ENCODE measurements around the gene PARP15.

Gene PARP15

DNA sequence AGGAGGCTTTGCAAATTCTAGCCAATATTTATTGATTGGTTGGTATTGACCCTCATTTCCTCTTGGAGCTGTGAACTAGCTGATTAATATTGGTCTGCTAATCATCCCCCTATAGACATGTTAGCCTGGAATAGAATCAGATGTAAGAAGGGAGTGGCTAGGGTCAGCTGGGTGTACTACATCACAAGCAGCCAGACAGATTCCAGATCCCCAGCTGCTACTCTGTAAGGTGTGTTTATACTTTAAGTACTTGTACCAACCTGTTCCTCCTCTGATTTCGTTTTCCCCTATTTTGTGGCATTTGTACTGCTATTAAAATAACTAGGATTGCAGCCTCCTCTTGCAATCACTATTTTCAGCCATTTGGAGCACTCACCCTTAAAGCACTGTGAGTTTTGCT is 49.9 kb downstream of the PARP15 start:
- TF ChIP-seq, protein P1, sequence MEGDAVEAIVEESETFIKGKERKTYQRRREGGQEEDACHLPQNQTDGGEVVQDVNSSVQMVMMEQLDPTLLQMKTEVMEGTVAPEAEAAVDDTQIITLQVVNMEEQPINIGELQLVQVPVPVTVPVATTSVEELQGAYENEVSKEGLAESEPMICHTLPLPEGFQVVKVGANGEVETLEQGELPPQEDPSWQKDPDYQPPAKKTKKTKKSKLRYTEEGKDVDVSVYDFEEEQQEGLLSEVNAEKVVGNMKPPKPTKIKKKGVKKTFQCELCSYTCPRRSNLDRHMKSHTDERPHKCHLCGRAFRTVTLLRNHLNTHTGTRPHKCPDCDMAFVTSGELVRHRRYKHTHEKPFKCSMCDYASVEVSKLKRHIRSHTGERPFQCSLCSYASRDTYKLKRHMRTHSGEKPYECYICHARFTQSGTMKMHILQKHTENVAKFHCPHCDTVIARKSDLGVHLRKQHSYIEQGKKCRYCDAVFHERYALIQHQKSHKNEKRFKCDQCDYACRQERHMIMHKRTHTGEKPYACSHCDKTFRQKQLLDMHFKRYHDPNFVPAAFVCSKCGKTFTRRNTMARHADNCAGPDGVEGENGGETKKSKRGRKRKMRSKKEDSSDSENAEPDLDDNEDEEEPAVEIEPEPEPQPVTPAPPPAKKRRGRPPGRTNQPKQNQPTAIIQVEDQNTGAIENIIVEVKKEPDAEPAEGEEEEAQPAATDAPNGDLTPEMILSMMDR (conservative IDR thresholded peaks at IDR 0.05; ENCODE audit: low read depth, low read length), result no peak
- no peak for DNase-seq (ENCODE audit: low read depth)
- H3K4me3 ChIP-seq (ENCODE audit: low read length), result no peak overlapping the region

DNA sequence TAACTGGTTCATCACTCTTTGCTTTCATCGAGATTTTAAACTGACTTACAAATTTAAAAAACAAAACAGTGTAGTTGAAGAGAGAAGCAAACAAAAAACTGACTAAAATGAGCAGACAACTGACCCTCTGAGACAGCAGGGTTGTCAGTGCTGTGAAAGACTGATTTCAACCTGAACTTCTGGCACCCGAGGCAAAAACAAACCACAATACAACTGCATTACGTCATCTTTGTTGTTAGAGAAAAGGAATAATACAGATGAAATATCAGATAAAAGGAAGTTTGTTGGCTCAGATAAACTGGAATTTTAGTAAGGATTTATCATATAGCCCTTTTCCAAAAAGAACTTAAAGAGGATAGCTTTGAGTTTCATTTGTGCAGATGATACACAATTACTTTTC is 51.1 kb downstream of the PARP15 start:
- H3K4me3 ChIP-seq (ENCODE audit: low read length), result no peak overlapping the region
- TF ChIP-seq, protein P1 (conservative IDR thresholded peaks at IDR 0.05; ENCODE audit: low read depth, low read length), result no peak
- DNase-seq (ENCODE audit: low read depth), result no peak

DNA sequence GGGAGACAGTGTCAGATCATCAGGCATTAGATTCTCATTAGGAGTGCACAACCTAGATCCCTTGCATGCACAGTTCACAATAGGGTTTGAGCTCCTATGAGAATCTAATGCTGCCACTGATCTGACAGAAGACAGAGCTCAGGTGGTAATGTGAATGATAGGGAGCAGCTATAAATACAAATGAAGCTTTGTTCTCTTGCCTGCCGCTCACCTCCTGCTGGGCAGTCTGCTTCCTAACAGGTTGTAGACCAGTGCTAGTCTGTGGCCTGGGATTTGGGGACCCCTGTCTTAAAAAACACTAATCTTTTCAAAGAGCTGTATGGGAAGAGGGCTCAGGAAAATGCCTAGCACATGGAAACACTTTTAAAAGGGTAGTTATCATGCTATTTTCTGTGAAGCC is 52.3 kb downstream of the PARP15 start:
- no peak overlapping the region for H3K4me3 ChIP-seq (ENCODE audit: low read length)
- DNase-seq (ENCODE audit: low read depth), result no peak
- TF ChIP-seq, protein P1 (conservative IDR thresholded peaks at IDR 0.05; ENCODE audit: low read depth, low read length), result no peak

DNA sequence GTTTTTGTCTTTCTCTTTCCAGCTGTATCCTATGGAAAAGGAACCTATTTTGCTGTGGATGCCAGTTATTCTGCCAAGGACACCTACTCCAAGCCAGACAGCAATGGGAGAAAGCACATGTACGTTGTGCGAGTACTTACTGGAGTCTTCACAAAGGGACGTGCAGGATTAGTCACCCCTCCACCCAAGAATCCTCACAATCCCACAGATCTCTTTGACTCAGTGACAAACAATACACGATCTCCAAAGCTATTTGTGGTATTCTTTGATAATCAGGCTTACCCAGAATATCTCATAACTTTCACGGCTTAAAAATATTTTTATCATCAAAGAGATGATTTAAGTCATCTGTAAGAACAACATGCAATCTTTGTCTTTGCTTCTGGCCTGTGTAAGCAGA is 58.3 kb downstream of the PARP15 start:
- no peak for DNase-seq (ENCODE audit: low read depth)
- H3K4me3 ChIP-seq (ENCODE audit: low read length), result no peak overlapping the region
- TF ChIP-seq, protein P1 (conservative IDR thresholded peaks at IDR 0.05; ENCODE audit: low read depth, low read length), result no peak

DNA sequence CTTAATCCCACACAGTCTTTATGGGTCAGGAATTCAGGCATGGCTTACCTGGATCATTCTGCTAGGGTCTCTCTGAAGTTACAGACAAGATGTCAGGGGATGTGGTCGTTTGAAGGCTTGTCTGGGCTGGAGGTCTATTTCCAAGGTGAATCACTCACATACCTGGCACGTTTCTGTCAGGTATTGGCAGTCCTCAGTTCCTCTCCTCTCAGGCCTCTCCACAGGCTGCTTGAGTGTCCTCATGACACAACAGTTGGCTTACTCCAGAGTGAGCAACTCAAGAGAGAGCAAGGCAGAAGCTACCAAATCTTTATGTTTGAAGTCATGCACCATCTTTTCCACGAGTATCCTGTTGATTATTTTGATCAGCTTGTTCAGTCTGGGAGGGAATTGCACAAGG is 59.2 kb downstream of the PARP15 start:
- TF ChIP-seq, protein P1 (conservative IDR thresholded peaks at IDR 0.05; ENCODE audit: low read depth, low read length), result no peak
- no peak overlapping the region for H3K4me3 ChIP-seq (ENCODE audit: low read length)
- DNase-seq (ENCODE audit: low read depth), result no peak

DNA sequence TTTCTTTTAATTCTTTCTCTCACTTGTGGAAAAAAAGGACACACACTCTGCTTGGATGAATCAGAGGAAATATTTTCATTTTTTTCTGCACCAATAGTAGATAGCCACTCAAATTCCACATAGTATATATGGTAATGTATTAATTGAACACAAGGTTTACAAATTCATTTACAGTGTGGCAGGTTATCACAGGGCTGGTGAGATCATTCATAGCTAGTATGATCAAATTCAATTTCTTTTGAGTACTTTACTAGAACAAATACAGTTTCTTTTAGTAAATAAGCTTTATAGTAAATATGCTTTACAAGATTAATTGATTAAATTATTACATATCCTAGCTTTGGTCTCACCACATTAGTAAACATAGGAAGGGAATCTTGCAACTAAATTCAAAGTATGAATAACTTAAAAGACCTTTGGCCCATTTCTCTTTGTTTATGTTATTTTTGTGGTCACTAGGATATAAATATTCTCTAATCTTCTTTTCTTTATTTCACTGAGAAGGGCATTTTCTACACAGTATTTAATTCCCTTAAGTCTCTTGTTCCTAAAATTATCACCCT is 63.1 kb downstream of the PARP15 start:
- no peak for DNase-seq (ENCODE audit: low read depth)
- no peak overlapping the region for H3K4me3 ChIP-seq (ENCODE audit: low read length)
- TF ChIP-seq, protein P1 (conservative IDR thresholded peaks at IDR 0.05; ENCODE audit: low read depth, low read length), result no peak

DNA sequence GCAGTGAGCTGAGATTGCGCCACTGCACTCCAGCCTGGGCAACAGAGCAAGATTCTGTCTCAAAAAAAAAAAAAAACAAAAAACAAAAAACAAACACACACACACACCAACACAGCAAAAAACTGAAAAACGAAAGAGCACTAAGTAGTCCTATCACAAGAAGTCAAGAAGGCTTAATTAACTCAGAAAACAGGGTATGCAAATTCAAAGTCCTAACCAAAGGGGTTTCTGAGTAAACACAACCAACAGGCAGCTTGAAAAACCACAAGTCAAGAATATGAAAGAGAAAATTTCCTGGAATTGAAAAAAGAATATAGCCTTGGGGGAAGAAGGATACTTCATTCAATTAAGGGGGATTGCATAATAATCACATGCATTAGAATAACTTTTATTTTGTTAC is 65.5 kb downstream of the PARP15 start:
- DNase-seq (ENCODE audit: low read depth), result no peak
- TF ChIP-seq, protein P1 (conservative IDR thresholded peaks at IDR 0.05; ENCODE audit: low read depth, low read length), result no peak
- no peak overlapping the region for H3K4me3 ChIP-seq (ENCODE audit: low read length)
